ENCODE data around the gene MGA.

DNA sequence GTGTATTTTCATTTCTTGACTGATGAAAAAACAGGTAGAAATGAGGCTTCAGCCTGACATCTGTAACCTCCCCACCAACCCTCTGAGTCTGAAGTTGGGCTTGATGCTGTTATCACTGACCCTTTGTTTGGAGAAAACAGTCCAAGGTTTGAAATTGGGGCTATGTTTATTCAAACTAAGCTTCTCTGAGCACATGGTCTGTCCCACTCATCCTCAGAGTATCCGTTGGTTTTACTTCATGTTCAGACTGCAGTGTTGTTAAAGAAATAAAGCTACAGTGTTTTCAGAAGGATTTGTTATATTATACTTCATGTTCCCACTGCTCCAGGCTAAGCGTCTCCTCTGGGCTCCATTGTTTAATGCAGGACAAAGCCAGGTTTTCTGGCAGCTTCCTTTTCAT, 120.1 kb downstream of the MGA start:
- no peak for TF ChIP-seq POLR2A (IDR thresholded peaks at IDR 0.05)
- TF ChIP-seq, protein P1, sequence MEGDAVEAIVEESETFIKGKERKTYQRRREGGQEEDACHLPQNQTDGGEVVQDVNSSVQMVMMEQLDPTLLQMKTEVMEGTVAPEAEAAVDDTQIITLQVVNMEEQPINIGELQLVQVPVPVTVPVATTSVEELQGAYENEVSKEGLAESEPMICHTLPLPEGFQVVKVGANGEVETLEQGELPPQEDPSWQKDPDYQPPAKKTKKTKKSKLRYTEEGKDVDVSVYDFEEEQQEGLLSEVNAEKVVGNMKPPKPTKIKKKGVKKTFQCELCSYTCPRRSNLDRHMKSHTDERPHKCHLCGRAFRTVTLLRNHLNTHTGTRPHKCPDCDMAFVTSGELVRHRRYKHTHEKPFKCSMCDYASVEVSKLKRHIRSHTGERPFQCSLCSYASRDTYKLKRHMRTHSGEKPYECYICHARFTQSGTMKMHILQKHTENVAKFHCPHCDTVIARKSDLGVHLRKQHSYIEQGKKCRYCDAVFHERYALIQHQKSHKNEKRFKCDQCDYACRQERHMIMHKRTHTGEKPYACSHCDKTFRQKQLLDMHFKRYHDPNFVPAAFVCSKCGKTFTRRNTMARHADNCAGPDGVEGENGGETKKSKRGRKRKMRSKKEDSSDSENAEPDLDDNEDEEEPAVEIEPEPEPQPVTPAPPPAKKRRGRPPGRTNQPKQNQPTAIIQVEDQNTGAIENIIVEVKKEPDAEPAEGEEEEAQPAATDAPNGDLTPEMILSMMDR (IDR thresholded peaks at IDR 0.05) = no peak
